Mesangial cell (primary cell): ENCODE data around the gene RAB40AL. TPM values are rescaled to one million over a fixed set of nuclear protein-coding genes. Genes with fewer than 3 reads are reported as not detected.

Experiments
- total RNA-seq: library from RNA; depleted of rRNA; stranded (reverse); fragments of >200 nt; gene quantifications from 2 replicates; pipeline ENCODE4 v1.2.3, GENCODE V29; 2015

The RAB40AL gene, protein sequence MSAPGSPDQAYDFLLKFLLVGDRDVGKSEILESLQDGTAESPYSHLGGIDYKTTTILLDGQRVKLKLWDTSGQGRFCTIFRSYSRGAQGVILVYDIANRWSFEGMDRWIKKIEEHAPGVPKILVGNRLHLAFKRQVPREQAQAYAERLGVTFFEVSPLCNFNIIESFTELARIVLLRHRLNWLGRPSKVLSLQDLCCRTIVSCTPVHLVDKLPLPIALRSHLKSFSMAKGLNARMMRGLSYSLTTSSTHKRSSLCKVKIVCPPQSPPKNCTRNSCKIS
- 0.51 TPM in 1 of 2 replicates, not detected in the other for total RNA-seq

DNA sequence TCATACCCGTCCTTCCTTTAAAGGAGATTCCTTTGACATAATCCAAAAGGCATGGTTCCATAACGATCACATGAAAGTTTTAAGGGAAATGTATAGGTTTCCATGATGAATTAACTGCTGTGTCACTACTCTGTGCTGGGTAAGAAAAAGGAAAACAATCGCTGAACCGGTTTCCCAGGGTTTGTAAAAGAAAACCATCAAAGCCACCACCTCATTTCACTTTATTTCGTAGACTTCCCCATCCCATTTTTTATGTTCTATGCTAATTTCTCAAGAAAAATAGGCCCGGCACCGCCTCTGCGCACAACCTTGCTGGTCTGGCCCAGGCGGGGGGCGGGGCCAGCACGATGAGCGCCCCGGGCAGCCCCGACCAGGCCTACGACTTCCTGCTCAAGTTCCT, at the start of gene RAB40AL:
TSS of gene RAB40AL (plus strand) at position 301 of the 400 bp plus-strand sequence. CDS start at position 348, 47 bp downstream.

Other genes starting within 250 kb of the RAB40AL start
- 5.4 and 9.0 TPM in 2 replicates for gene GPRASP2, start 224.8 kb upstream of the RAB40AL start, total RNA-seq
- 1.3 and 1.8 TPM in 2 replicates for gene GPRASP3, start 216.5 kb upstream of the RAB40AL start, total RNA-seq
- gene BEX1, start 126.9 kb downstream of the RAB40AL start, total RNA-seq, result 0.63 and 1.5 TPM in 2 replicates
- gene NXF3, start 155.9 kb downstream of the RAB40AL start, total RNA-seq, result not detected in 2 replicates